DND-41 (cell line): ENCODE data around the gene FXYD2.

ENCODE experiments used
- CTCF ChIP-seq: IDR thresholded peaks from 2 replicates; pipeline ENCODE4 v1.5.1; 2012; ENCODE audit warnings: borderline replicate concordance, low read length, moderate library complexity, mild to moderate bottlenecking; ENCODE audit not compliant: poor library complexity, severe bottlenecking; ENCODE audit errors: extremely low read depth
- EZH2 ChIP-seq: IDR thresholded peaks from 3 replicates; pipeline ENCODE4 v1.6.1; 2012; ENCODE audit warnings: borderline replicate concordance, low read depth, mild to moderate bottlenecking, moderate library complexity, low read length, inconsistent platforms; ENCODE audit not compliant: severe bottlenecking

DNA sequence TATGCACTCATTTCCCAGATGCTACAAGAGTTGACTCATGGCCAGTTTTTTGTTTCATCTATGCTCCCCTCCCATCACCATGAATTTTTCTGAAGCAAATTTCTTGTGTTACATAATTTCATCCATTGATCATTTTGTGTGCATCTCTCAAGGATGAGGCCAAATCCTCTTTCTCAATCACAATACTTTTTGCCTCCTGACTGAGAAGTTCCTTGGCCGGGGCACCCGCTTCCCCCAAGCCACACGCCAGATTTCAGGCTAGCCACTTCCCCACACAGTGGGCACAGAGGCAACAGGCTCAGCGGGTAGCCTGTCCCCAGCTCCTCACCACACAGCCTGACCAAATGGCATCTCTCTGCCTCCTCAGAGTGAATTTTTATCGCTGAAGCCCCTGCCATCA lies 17.7 kb downstream of the FXYD2 start:
- no peak for TF ChIP-seq CTCF
- TF ChIP-seq EZH2, result no peak
